Measurements from ENCODE around the gene SMARCD3. TPM values are rescaled to one million over a fixed set of nuclear protein-coding genes. Genes with fewer than 3 reads are reported as not detected.

The SMARCD3 gene
- polyA plus RNA-seq, 3 donors: 104 to 183 (median 112) TPM

DNA sequence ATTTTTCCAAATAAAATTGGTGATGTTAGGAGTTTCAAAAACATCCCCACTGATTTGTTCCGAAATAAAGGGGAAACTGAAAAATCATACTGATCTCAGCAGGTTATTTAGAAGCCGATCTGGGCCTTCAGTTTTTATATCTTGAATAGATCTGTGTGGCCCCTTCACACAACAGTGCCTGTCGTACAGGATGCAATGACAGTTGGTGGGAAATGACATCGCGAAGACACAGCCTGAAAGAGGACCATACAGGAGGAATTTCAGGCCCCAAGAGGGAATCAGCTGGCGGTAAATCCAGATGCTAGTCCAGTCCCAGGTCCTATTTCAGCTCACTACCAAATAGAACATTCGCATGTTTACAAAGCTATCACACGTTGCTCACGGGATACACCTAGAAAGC, 41.2 kb downstream of the SMARCD3 start:
- Mint-ChIP-seq H3K27ac (peak overlapping the region in 1 of 7 donors; percentile 70), H3K9me3 (peaks cover 0 to 4% (median 0%) of the 10 kb centered on the region in 7 donors), H3K27me3 (ENCODE audit: low read depth in 3 of 3) (peaks cover 31 to 54% (median 33%) of the 10 kb centered on the region in 3 donors), H3K4me3 (no peak overlapping the region), H3K4me1 (no peaks in the 10 kb centered on the region), H3K36me3 (peaks cover 7 to 10% of the 10 kb centered on the region in 2 donors)
- no peaks in the 10 kb centered on the region for H3K79me2 ChIP-seq (ENCODE audit: insufficient read depth, low read length)
- H3K36me3 ChIP-seq (replicated peaks in 1 of 2; ENCODE audit: control insufficient read depth in 1 of 2, insufficient read depth in 2 of 2, low read length in 2 of 2): peaks cover 0 to 4% of the 10 kb centered on the region in 2 donors
- intact Hi-C loops (cut with micrococcal nuclease): no loop called here
- WGBS (ENCODE audit: insufficient coverage): 9% methylated on average over 8 of the region's 9 CpGs
- DNase-seq: no peak
- no peak overlapping the region for H3K9ac ChIP-seq (ENCODE audit: insufficient read depth, low read length, poor library complexity, severe bottlenecking)
- H3K27me3 ChIP-seq (ENCODE audit: control insufficient read depth in 2 of 2, insufficient read depth in 2 of 2, low read length in 2 of 2): peaks cover 3 to 11% of the 10 kb centered on the region in 2 donors
- no peak overlapping the region for H3K4me3 ChIP-seq (replicated peaks in 1 of 3; ENCODE audit: low read depth in 2 of 3, low read length in 3 of 3)
- no peaks in the 10 kb centered on the region for H3K9me3 ChIP-seq (replicated peaks in 1 of 2; ENCODE audit: control insufficient read depth in 1 of 2, insufficient read depth in 1 of 2, low read length in 2 of 2)
- H3K4me2 ChIP-seq (replicated peaks; ENCODE audit: extremely low read depth, low read length, poor library complexity, severe bottlenecking): no peak overlapping the region
- H4K20me1 ChIP-seq (ENCODE audit: insufficient read depth, low read length): peaks cover 3% of the 10 kb centered on the region
- H3K27ac ChIP-seq (ENCODE audit: low read depth in 1 of 2, low read length in 2 of 2): no peak overlapping the region
- TF ChIP-seq, protein P1, sequence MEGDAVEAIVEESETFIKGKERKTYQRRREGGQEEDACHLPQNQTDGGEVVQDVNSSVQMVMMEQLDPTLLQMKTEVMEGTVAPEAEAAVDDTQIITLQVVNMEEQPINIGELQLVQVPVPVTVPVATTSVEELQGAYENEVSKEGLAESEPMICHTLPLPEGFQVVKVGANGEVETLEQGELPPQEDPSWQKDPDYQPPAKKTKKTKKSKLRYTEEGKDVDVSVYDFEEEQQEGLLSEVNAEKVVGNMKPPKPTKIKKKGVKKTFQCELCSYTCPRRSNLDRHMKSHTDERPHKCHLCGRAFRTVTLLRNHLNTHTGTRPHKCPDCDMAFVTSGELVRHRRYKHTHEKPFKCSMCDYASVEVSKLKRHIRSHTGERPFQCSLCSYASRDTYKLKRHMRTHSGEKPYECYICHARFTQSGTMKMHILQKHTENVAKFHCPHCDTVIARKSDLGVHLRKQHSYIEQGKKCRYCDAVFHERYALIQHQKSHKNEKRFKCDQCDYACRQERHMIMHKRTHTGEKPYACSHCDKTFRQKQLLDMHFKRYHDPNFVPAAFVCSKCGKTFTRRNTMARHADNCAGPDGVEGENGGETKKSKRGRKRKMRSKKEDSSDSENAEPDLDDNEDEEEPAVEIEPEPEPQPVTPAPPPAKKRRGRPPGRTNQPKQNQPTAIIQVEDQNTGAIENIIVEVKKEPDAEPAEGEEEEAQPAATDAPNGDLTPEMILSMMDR (IDR thresholded peaks at IDR 0.05): no peak
- H2AFZ ChIP-seq (ENCODE audit: insufficient read depth, low read depth, low read length, poor library complexity, severe bottlenecking): no peak overlapping the region
- no peaks in the 10 kb centered on the region for H3K4me1 ChIP-seq (ENCODE audit: control insufficient read depth in 1 of 2, insufficient read depth in 2 of 2, low read length in 2 of 2)

DNA sequence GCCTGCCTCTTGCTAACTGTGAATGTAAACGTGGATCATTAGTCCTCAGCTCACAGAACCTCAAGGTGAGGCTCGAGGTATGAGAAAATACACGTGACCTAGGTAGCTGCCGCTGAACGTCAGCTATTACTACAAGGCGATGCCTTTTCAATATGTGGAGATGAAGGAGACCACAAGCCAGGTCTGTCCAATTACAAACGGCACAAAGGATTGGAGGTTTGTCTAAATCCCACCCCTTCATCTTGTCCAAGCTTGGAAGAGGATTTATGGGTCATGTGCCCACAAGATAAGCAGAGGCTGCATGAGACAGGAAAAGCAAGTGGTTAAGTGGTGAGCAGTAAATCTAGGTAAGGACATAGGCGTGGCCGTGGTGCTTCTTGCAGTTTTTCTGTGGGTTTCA, 41.6 kb downstream of the SMARCD3 start:
- WGBS (ENCODE audit: insufficient coverage): 0% methylated on average over 3 of the region's 9 CpGs
- H3K36me3 Mint-ChIP-seq: peaks cover 4 to 6% of the 10 kb centered on the region in 2 donors
- Histone ChIP-seq H3K9ac (ENCODE audit: insufficient read depth, low read length, poor library complexity, severe bottlenecking) (no peak overlapping the region), H3K36me3 (replicated peaks in 1 of 2; ENCODE audit: control insufficient read depth in 1 of 2, insufficient read depth in 2 of 2, low read length in 2 of 2) (peaks cover 0 to under 1% of the 10 kb centered on the region in 2 donors), H3K4me2 (replicated peaks; ENCODE audit: extremely low read depth, low read length, poor library complexity, severe bottlenecking) (no peak overlapping the region), H3K4me1 (ENCODE audit: control insufficient read depth in 1 of 2, insufficient read depth in 2 of 2, low read length in 2 of 2) (no peaks in the 10 kb centered on the region), H4K20me1 (ENCODE audit: insufficient read depth, low read length) (peaks cover 3% of the 10 kb centered on the region), H3K4me3 (replicated peaks in 1 of 3; ENCODE audit: low read depth in 2 of 3, low read length in 3 of 3) (no peak overlapping the region), H2AFZ (ENCODE audit: insufficient read depth, low read depth, low read length, poor library complexity, severe bottlenecking) (no peak overlapping the region), H3K9me3 (replicated peaks in 1 of 2; ENCODE audit: control insufficient read depth in 1 of 2, insufficient read depth in 1 of 2, low read length in 2 of 2) (no peaks in the 10 kb centered on the region), H3K79me2 (ENCODE audit: insufficient read depth, low read length) (no peaks in the 10 kb centered on the region), H3K27ac (ENCODE audit: low read depth in 1 of 2, low read length in 2 of 2) (no peak overlapping the region), H3K27me3 (ENCODE audit: control insufficient read depth in 2 of 2, insufficient read depth in 2 of 2, low read length in 2 of 2) (peaks cover 3 to 11% of the 10 kb centered on the region in 2 donors)
- no peak for DNase-seq
- H3K4me3 Mint-ChIP-seq: no peak overlapping the region
- intact Hi-C loops (cut with micrococcal nuclease): no loop called here
- TF ChIP-seq, protein P1 (IDR thresholded peaks at IDR 0.05): no peak
- no peaks in the 10 kb centered on the region for H3K4me1 Mint-ChIP-seq
- H3K9me3 Mint-ChIP-seq: peaks cover 0 to 4% (median 0%) of the 10 kb centered on the region in 7 donors
- H3K27me3 Mint-ChIP-seq (ENCODE audit: low read depth in 3 of 3): peaks cover 33 to 54% (median 34%) of the 10 kb centered on the region in 3 donors
- no peak overlapping the region for H3K27ac Mint-ChIP-seq

All from CD14-positive monocyte (primary cell).